ENCODE data around the gene TRIM17.

Gene TRIM17

DNA sequence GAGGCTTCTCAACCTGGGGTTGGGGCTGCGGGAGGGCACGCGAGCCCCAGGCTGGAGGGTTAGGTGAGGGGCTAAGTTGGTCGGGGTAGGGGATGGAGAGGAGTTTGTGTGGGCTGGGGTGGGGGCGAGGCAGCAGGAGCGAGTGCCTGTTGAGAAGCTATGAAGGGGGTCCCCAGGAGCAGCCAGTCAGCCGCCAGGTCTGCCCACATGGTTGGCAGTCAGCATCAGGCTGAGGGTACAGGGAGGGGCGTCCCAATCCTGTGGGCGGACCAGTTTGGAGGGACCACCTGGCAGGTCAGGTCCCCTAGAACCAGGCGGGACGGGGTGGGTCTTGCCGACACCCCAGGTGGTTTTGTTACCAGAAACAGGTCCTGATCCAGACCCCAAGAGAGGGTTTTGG lies 400 bp upstream of the TRIM17 start:
- no peak for DNase-seq (ENCODE audit: low read depth in 3 of 3)

DNA sequence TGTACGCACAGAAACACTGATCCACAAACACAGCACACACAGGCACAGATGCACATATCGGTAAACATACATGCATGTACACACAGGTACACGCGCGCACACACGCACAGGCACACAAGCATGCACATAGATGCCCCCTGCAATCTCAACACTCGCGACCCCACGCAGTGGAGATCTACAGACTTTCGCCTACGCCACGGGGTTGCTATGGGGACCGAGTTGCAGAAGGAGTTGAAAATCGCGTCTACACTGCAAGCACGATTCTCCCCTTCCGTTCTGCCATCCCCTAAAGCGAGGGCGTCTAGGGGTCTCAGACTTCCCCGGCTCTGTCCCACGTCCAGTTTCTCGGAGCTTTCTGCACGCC lies 826 bp downstream of the TRIM17 start:
- no peak for DNase-seq (ENCODE audit: low read depth in 3 of 3)

DNA sequence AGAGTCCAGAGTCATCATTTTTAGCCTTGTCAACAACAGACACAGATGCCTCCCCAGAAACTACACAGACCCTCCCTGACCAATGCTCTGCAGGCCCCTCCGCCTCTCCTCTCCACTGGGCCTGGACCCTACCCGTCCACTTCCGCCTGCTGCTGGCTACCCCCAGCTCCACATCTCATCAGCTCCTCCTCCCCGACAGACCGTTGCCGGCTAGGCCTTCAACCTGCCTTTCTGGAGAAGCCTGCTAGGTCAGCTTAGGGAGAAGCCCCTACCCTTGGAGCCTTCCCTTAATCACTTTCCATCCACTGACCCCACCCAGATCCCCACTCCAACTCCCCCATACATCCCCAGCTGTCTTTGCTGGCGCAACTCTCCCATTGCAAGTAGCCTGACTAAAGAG lies 1.4 kb downstream of the TRIM17 start:
- DNase-seq (ENCODE audit: low read depth in 3 of 3), result no peak

DNA sequence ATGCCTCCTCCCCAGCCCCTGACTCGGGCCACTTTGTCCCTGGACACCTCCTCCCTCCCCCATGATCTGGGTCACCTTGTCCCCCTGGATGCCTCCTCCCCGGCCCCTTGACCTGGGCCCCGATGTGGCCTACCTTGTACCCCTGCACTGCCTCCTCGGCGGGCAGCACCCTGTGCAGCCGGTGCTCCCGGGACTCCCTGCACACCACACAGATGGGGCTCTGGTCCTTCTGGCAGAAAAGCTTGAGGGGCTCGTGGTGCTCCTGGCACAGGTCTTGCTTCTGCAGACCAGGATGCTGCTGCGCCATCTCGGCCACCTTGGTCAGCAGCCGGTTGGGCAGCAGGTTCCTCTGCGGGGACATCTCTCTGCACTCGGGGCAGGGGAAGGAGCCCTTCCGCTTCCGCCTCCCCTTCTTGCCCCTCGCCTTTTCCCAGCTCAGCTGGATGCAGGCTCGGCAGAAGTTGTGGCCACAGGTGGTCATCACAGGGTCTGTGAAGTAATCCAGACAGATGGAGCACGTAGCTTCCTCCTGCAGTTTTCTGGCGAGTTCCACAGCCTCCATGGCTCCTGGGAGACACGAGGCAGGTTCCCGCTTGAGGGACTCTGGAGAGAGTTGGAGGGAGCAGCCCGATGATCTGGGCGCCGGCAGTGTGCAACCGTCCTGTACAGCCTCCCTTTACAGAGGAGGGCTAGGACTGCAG lies 2.0 kb downstream of the TRIM17 start:
- DNase-seq (ENCODE audit: low read depth in 3 of 3), result no peak

DNA sequence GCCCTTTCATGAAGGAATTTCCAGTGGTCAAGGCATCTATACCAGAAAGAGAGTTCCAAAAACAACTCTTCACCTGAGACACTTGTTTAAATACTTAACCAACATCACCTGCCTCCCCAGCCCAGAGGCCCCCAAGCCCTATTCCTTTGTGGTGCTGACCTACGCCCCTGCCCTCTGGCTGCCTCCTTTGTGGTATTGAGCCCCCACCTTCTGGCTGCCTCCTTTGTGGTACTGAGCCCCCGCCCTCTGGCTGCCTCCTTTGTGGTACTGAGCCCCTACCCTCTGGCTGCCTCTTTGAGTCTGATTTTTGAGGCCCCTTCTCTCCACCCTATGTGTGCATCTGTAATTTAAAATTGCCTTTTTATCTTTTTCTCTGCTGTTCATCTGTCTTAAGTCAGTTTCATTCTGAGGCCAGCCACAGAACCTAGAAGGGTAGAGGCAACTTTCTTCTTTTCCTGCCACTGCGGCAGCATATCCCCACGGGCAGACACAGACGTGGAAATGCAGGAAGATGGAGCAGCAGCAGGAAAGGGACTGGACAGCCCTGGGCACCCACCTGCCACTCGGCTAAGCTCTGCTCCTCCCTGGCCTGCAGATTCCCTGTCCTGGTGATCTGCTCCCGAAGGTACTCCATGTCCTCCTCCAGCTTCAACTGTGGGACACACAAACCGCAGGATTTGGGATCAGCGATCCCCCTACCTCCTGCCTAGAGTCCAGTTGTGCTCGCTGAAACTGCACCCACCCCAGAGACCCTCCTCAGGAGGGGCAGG lies 3.2 kb downstream of the TRIM17 start:
- DNase-seq (ENCODE audit: low read depth in 3 of 3), result no peak

DNA sequence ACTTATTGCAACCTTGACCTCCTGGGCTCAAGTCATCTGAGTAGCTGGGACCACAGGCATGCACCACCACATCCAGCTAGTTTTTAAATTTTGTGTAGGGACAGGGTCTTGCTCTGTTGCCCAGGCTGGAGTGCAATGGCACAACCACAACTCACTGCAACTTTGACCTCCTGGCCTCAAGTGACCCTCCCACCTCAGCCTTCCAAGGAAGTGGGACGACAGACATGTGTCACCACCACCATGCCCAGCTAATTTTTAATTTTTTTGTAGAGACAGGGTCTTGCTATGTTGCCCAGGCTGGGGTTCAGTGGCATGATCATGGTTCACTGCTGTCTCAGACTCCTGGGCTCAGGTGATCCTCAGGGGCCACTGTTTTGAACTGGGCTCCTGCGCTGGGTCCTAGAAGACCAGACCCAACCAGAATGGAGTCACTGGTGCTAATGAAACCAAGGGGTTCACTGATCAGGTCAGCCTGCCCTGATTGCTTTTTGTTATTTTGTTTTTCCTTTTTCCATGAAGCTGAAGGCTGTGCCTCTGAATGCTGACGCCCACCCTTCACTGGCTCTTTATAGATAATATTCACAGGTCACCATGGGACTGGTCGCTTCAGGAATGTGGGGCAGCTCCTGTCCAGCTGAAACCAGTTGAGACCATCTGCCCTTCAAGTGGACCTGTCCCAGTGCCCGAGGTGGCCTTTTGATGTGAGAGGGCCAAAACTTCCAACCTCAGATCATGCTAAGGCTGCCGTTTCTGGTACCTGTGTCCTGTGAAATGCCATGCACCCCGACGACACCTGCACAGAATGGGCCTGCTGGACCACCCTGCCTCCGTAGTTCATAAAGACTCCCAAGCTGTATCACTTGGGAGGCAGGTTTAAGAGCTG lies 4.9 kb downstream of the TRIM17 start:
- no peak for DNase-seq (ENCODE audit: low read depth in 3 of 3)

DNA sequence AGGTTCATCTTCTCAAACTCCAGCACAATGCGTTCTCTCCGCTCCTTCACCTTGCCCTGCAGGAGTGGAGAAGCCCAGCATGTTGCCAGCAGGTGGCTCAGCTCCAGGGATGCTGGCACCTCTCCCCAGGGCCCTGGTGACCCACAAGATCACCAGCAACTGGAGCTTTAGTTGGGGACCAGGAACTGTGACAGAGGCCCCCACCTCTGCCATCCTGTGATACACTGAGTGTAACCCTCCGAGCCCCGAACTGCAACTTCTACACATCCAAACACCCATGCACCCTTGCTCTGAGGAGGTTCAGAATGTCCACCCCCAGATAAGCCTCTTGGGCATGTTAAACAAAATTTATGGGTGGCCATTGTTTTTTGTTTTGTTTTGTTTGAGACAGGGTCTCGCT lies 5.5 kb downstream of the TRIM17 start:
- DNase-seq (ENCODE audit: low read depth in 3 of 3), result no peak

DNA sequence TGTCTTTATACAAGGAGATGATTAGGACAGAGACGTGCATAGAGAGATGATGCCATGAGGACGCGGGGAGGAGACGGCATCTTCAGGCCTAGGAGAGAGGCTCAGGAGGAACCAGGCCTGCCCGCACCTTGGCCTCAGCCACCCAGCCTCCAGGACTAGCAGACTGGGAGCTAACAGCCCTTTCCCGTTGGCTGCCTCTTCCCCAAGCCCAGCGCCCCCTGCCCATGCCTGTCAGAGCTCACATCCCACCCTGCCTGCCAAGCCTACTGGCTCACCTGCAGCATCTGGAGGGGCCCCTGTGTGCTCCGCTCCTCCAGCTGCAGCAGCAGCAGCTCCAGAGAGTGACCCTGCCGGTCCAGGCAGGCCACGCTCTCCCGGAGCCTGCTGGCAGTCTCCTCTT lies 6.0 kb downstream of the TRIM17 start:
- no peak for DNase-seq (ENCODE audit: low read depth in 3 of 3)

DNA sequence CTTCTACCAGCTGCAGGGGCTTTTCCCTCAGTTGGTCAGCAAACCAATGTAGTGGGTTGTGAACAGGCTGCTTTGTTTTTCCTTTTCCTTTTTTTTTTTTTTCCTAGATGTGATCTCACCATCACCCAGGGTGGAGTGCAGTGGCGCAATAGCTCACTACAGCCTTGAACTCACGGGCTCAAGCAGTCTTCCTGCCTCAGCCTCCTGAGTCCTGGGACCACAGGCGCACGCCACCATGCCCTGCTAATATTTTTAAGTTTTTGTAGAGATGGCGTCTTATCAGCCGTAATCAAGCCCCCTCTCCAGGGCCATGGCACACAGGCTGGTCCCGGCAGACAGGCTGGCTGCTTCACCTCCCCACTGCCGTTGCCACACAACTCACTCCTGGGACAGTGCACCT lies 6.6 kb downstream of the TRIM17 start:
- no peak for DNase-seq (ENCODE audit: low read depth in 3 of 3)

DNA sequence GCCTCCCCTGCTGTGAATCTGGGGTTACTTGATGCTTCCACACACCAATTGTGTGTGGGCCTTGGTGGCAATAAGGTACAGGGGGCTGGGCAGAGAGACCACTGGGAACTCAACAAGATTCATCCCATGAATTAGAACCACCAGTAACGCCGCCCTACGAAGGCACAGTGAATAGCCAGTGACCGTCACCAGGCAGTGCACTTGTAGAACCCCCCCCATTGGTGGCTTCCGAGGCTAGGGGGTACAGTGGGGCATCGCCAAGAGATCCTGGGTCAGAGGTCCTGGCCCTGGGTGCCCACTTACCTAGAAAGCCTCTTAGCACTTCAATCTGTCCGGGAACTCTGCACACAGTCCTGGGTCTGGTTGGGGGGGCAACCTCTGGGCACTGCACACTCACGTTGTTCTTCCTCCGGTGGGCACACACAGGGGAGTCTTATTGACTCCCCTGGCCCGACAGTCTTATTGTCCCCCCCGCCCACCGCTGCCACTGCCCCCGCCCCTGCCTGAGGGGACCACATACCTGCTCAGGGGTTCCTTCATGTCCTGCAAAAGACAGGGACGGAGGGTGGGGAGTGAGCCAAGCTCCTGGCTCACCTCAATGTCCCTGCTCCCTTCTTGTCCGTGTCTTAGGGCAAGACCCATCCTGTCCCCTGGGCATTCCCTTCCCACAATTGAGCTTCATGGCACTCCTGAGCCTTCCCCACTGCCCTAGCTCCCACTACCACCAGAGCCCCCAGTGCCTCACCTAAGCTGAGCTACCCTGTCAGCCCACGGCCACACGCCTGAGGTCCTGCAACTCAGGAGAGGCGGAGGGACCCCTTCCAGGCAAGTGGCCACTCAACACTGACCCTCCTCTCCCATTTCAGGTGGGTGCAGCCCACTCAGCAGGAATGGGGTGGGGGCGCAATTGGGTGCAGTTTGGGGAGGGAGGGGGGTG lies 7.5 kb downstream of the TRIM17 start:
- DNase-seq (ENCODE audit: low read depth in 3 of 3), result no peak

DNA sequence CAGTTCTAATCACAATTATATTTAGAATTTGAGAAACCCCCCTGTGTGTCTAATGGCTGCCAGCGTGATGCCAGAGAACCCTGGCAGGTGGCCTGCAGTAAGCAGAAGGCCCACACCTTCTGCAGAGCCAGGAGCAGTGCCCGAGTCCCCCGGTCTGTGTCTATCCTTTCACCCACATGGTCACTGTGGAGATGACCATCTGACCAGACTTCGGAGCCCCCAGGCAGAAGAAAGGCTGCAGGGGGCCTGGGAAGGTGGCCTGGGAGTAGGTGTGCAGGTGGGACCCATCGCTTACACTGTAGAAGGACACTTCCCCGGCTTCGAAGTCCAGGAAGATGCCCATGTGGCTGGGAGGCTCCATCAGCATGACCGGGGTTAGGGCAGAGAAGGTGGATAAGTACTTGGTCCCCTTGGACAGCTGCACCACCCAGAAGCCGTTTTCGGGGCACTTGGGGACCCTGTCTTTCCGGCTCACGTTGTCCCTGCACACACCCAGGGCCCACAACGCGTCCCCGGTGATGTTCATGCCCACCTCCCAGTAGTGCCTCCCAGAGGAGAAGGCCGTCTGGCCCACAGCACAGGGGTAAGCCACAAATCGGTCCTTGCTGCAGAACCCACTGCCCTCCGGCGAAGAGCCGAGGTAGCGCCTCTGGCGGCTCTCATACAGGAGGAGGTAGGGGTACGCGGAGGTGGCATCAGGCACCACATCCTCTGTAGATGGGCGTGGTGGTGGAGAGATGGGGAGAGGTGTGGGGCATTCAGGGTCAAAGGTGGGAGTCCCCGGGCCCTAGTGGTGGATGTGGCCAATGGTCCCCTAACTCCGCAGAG lies 8.4 kb downstream of the TRIM17 start:
- DNase-seq (ENCODE audit: low read depth in 3 of 3), result no peak

DNA sequence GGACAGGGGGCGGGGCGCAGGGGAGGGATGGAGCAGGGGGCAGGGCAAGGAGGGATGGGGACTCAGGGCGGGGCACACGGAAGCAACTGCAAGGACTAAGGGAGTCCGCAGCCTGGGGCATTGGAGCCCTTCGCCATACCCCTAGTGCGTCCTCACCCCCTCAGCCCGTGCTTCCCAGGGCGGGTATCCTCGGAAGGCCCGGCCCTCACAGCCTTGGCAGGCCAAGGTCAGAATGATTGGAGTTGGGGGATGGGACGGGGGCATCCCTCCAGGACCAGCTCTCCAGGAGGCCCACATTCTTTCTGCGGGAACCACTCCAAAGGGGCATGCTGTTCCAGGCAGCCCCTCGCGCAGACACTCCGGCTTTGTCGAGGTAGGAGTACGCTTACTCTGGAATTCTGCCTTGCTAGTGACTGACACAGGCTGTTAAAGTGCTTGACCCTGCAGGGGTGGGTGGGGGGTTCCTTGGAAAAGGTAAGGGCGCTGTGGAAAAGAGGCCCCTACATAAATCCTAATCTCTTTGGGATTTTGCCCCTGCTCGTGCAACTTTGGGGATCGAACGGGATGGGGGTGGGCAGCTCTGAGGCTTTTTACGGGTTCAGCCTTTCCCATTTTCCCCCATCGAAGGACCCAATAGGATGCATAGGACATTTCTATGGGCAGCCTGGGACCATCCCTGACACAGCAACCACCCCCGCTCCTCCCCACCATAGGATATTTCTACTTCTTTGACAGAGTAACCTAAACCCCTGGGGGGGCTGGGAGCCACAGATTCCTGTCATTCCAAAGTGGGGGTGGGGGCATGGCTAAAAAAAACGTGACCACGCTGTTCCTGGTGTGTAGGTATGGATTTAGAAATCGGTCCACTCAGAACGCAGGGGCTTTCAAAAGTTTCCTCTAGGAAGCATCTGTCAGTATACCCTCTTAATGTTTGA lies 9.3 kb downstream of the TRIM17 start:
- DNase-seq (ENCODE audit: low read depth in 3 of 3), result no peak

DNA sequence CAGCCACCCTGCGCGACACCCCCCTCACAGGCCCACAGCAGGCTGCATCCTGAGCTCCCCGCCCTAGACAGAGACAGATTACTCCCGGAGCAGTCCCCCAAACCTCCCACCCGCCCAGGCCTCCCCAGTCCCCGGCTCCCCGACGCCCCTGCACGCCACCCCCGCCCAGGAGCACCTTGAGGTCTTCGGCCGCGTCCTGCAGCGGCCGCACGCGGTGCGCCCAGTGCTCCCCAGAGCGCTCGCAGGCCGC lies 10.8 kb downstream of the TRIM17 start:
- no peak for DNase-seq (ENCODE audit: low read depth in 3 of 3)

DNA sequence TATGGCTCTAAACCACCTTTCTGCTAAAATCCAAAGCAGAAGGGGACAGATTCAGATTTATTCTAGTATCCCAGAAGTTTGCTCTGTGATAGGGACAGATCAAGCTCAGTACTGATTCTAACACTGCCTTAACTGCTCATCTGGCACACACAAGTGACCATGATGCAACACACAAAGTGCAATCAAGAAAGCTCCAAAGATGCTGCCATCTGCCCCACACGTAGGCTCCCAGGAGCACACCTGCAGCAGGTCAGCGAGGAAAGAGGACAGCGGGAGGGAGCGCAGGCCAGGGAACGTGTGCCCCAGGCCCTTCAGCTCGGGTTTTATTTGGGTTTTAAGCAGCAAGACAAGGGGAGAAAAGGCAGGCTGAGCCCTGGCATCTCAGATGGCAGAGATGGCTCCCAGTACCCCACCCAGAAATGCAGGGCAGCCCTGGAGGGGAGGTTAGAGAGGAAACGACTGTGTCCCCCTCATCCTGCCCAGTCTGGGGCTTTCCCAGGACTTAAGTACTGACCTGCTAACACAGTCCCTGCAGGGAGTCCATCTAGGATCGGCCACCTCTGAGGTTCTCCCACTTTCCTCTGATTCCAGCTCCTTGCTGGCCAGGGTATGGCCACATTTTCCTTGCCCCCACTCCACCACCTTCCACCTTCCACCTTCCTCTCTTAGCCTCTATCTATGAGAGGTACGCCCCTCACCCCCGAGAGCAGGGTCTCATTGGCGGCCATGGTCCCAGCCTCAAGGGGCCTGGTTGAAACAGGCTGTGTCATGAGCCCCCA lies 11.3 kb downstream of the TRIM17 start:
- no peak for DNase-seq (ENCODE audit: low read depth in 3 of 3)

DNA sequence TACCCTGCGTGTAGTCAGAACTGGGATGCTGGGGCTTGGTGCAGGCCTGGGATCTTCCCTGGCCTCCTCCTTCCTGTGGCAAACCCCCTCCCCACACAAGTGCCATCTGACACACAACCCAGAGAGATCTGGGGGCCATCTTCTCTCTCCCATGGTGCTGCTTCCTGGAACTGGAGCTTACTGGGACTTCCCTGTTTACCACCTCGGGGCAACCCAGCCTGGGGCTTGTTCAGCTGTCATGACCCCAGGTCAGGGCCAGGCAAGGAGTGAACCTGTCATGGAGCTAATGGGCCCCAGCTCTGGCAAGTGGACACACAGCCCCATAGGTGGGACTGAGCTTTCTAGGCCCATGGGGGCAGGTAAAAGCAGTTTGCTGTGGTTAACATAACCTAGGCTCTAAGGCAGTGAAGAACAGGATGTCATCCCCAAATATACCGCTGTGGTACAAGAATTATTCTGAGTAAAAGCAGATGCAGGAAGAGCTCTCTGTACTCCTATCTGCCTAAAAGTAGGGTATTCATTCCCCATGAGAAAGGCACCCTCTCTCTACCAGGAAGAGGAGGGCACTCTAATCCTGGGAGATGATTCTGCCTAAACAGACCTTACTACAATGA lies 12.4 kb downstream of the TRIM17 start:
- no peak for DNase-seq (ENCODE audit: low read depth in 3 of 3)

DNA sequence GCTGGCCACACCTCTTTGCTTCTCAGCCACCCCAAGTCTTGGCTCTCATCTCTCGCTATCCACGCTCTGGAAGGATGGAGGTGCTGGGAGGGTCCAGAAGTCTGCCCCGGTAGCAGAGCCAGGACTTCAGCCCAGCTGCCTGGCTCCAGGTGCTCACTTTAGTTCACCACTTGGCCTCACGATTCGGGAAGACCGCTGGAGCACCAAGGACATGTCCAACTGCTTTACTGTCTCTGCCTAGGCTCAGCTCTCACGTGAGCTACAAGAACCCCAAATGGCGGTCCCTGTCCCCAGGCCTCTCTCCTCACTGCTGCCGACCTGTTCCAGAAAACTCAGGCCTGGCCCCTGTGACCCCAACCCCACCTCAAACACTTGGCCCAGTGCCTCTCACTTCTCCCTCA lies 13.4 kb downstream of the TRIM17 start:
- DNase-seq (ENCODE audit: low read depth in 3 of 3), result no peak

DNA sequence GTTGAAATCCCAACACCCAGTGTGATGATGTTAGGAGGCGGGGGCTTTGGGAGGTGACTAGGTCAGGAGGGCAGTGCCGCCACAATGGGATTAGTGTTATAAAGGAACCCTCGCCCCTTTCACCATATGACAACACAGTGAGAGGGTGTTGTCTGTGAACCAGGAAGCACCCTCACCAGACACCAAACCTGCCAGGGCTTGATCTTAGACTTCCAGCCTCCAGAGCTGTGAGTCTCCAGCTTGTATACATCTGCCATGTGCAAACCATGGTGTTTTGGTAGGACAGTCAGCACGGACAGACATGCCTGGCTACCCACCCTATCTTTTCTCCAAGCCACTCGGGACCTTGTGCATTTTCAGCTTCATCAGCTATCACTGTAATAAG lies 14.0 kb downstream of the TRIM17 start:
- no peak for DNase-seq (ENCODE audit: low read depth in 3 of 3)

DNA sequence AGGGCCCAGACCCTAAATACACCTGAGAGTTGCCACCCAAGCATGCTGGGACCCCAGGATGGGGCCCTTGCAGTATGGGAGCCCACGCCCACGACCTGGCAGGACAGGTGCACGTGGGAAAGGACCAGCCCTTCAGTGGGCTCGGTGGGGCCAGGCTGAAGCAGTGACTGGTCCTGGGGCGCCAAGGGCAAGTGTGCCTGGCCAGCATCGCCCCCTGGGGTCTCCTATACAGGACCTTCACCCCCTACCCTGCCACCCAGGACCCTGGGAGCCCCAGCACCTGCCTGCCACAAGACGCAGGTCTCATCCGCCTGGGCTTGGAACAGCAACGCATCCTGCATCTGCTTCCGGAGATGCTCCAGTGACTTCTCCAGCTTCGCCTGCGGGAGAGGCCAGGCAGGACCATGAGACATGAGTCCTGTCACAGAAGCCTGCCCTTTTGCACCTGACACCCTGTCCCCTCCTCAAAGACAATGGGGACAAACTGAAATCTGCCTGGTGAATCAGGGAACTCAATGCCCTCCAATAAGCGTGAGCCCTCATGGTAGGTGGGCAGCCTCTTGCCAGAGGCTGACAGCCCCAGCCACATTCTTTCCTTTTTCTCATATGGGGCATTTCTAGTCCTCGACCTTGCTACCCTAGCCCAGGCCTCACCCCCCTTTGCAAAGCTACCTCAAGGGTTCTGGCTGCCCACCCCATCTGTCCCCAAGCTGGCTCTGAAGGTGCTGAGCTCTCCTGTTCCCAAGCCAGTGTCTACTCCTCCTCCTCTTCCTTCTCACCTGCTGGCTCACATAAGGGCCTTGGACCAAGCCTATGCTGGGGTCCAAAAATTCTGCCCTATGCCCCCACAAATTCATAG lies 14.7 kb downstream of the TRIM17 start:
- no peak for DNase-seq (ENCODE audit: low read depth in 3 of 3)

Measured in stimulated activated CD4-positive, alpha-beta T cell treated with anti-CD3 and anti-CD28 coated beads, TNF-alpha, amount 100 ng/mL, for 4 hours (primary cell).